Activated T-cell treated with anti-CD3 and anti-CD28 coated beads, Interleukin-2, amount 50 U/mL, for 4 hours (primary cell): ENCODE measurements around the gene NOPCHAP1. TPM values are rescaled to one million over a fixed set of nuclear protein-coding genes. Genes with fewer than 3 reads are reported as not detected.

Source experiments
- ATAC-seq, 2 donors: fragments of 200-7000 bp; cut with Tn5 transposase; one replicate each; pipeline ENCODE4 v1.10.0; 2021
- DNase-seq: peaks from one replicate; pipeline ENCODE4 v3.0.0-alpha.2; 2020
- H3K27me3 Mint-ChIP-seq: one replicate; pipeline ENCODE4 v1.8.0; 2021; ENCODE audit warnings: low read depth, mixed read lengths
- H3K36me3 Mint-ChIP-seq: one replicate; pipeline ENCODE4 v1.8.0; 2022; ENCODE audit warnings: mixed read lengths; ENCODE audit not compliant: insufficient read depth
- H3K4me1 Mint-ChIP-seq: one replicate; pipeline ENCODE4 v1.8.0; 2021; ENCODE audit warnings: low read depth, mixed read lengths
- H3K4me3 Mint-ChIP-seq: one replicate; pipeline ENCODE4 v1.8.0; 2021; ENCODE audit warnings: mild to moderate bottlenecking, moderate library complexity, mixed read lengths
- H3K9me3 Mint-ChIP-seq: one replicate; pipeline ENCODE4 v1.8.0; 2021; ENCODE audit warnings: mixed read lengths
- total RNA-seq, 3 donors: library from RNA; stranded (reverse); gene quantifications; one replicate each; pipeline ENCODE4 v1.2.1, GENCODE V29; 2021

NOPCHAP1 gene
- total RNA-seq, 3 donors from 2014 or later = 36.8 to 39.0 (median 38.8) TPM

DNA sequence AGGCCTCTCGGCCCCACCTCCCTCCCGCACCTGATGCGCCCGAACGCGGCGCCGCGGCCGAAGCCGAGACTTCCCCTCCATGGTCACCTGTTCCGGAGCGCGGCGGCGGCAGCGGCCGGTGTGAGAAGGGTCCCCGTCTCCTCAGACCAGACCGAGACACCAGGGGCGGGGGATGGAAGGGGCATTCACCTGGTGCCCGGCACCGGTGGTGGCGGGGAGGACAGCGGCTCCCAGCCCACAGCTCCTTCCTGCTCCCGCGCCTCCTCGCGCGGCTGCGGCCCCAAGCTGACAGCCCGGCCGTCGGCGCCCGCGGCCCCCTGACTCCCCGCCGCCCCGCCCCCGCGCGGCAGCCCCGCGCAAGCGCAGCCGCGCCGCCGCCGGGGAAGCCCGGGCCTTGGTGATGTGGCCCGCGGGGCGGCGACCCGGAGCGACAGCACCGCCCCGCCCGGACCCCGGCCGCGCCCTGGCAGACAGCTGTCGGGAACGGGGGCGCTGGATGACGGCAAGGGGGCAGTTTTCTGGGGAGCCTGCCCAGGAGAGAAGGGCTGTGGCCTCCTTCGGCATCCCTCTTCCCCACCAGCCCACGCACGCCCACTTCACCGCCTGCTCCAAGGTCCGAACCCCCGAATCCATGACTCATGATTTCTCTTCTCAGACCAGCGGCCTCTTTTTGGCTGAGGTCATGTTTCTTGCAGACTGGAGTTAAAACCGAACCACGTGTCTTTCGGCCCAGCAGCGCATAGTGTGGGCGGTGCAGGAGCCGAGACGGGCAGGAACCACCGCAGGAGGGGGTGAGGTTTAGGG lies 27.9 kb upstream of the NOPCHAP1 start, which contains the start of gene SLC41A2:
Gene SLC41A2, minus strand, starts transcription at position 290 of the 804 bp plus-strand sequence. CDS start 29,763 bp downstream, outside the sequence.
- peak; percentile 80 for DNase-seq
- Mint-ChIP-seq H3K4me1 (peaks cover 20% of the 10 kb centered on the region), H3K27me3 (peaks cover 6% of the 10 kb centered on the region), H3K36me3 (no peaks in the 10 kb centered on the region), H3K4me3 (peak within 1 kb of the TSS; percentile 89), H3K9me3 (no peaks in the 10 kb centered on the region)
- peak; percentile 85 to 91 for ATAC-seq

- peaks cover 11% of the 10 kb centered on the region for H3K27me3 Mint-ChIP-seq
- H3K4me3 Mint-ChIP-seq = peak overlapping the region; percentile 89
- no peaks in the 10 kb centered on the region for H3K9me3 Mint-ChIP-seq
- H3K4me1 Mint-ChIP-seq = peaks cover 20% of the 10 kb centered on the region
- no peaks in the 10 kb centered on the region for H3K36me3 Mint-ChIP-seq
- DNase-seq (no peak), ATAC-seq (no peak)
Measured at GRCh38 chr12:104958805-104959334, 27.2 kb upstream of the NOPCHAP1 start.

DNA sequence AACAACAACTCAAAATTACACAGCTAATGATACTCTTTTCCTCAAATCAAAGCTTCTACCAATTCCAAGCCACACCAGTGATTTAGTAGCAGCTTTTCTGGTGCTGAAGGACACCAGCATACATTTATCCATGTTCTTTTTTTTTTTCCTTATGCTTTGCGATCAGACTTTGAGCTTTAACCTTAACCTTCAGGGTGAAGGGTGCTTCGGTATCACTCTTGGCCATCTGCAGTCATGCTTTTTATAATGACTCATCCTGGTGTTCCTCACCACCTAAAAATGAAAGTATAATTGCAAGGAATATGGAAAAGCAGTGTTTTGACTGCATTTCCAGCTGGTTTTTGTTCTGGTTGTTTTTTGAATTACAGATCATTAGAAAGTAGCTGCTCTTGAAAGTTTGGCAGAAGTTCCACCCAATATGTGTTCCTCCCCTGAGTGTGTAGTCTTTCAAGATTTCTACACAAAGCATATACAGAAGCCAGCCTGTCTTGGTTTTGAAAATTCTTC lies 26.7 kb upstream of the NOPCHAP1 start:
- H3K36me3 Mint-ChIP-seq = no peaks in the 10 kb centered on the region
- no peaks in the 10 kb centered on the region for H3K9me3 Mint-ChIP-seq
- peaks cover 11% of the 10 kb centered on the region for H3K27me3 Mint-ChIP-seq
- peaks cover 20% of the 10 kb centered on the region for H3K4me1 Mint-ChIP-seq
- DNase-seq (no peak), ATAC-seq (no peak)
- H3K4me3 Mint-ChIP-seq = peak overlapping the region; percentile 89

DNA sequence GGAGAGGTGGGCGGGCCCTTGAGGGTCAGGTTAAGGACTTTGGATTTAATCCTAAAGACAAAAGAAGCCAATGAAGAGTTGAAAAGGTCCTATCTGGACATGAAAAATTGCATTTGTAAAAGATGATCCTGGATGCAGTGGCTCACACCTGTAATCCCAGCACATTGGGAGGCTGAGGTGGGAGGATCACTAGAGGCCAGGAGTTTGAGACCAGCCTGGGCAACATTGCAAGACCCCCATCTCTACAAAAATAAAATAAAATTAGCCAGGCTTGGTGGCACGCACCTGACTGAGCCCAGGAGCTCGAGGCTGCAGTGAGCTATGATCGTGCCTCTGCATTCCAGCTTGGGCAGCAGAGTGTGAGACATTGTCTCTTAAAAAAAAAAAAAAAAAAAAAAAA lies 25.7 kb upstream of the NOPCHAP1 start:
- H3K4me1 Mint-ChIP-seq = peaks cover 20% of the 10 kb centered on the region
- H3K4me3 Mint-ChIP-seq = no peak overlapping the region
- ATAC-seq = no peak
- H3K27me3 Mint-ChIP-seq = peaks cover 15% of the 10 kb centered on the region
- no peak for DNase-seq
- no peaks in the 10 kb centered on the region for H3K36me3 Mint-ChIP-seq
- no peaks in the 10 kb centered on the region for H3K9me3 Mint-ChIP-seq

- Mint-ChIP-seq H3K4me3 (no peak overlapping the region), H3K9me3 (no peaks in the 10 kb centered on the region), H3K27me3 (peaks cover 15% of the 10 kb centered on the region), H3K4me1 (peaks cover 9% of the 10 kb centered on the region), H3K36me3 (no peaks in the 10 kb centered on the region)
- ATAC-seq = no peak
- no peak for DNase-seq
Measured at GRCh38 chr12:104963757-104964156, 22.4 kb upstream of the NOPCHAP1 start.

GRCh38 chr12:104964167-104964855 lies 21.8 kb upstream of the NOPCHAP1 start:
- Mint-ChIP-seq H3K4me1 (peaks cover 4% of the 10 kb centered on the region), H3K27me3 (peaks cover 15% of the 10 kb centered on the region), H3K9me3 (no peaks in the 10 kb centered on the region), H3K4me3 (no peak overlapping the region), H3K36me3 (no peaks in the 10 kb centered on the region)
- DNase-seq = no peak
- ATAC-seq = no peak

DNA sequence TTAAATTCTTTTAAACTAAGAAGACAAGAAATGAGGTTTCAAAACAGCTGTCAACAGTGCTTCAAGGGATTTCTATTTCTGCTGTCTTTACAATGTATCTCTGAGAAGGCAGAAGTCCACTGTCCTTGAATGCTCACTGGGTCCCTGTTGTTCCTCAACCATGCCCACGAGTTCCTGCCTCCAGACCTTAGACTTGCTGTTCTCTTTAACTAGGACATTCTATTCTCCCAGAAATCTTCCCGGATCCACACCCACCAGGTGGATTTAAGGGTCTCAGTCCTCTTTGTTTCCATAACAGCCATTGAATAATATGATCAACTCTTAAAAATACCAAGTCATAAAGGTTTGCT lies 21.3 kb upstream of the NOPCHAP1 start:
- ATAC-seq (no peak), DNase-seq (no peak)
- Mint-ChIP-seq H3K27me3 (peaks cover 15% of the 10 kb centered on the region), H3K36me3 (no peaks in the 10 kb centered on the region), H3K9me3 (no peaks in the 10 kb centered on the region), H3K4me1 (no peaks in the 10 kb centered on the region), H3K4me3 (no peak overlapping the region)

GRCh38 chr12:104966677-104967076 lies 19.4 kb upstream of the NOPCHAP1 start:
- no peaks in the 10 kb centered on the region for H3K4me1 Mint-ChIP-seq
- no peak overlapping the region for H3K4me3 Mint-ChIP-seq
- peaks cover 13% of the 10 kb centered on the region for H3K27me3 Mint-ChIP-seq
- ATAC-seq (no peak), DNase-seq (no peak)
- H3K36me3 Mint-ChIP-seq = no peaks in the 10 kb centered on the region
- no peaks in the 10 kb centered on the region for H3K9me3 Mint-ChIP-seq

GRCh38 chr12:104969343-104969742 lies 16.8 kb upstream of the NOPCHAP1 start:
- Mint-ChIP-seq H3K9me3 (no peaks in the 10 kb centered on the region), H3K36me3 (no peaks in the 10 kb centered on the region), H3K27me3 (peaks cover 5% of the 10 kb centered on the region), H3K4me3 (no peak overlapping the region), H3K4me1 (no peaks in the 10 kb centered on the region)
- no peak for DNase-seq
- no peak for ATAC-seq

DNA sequence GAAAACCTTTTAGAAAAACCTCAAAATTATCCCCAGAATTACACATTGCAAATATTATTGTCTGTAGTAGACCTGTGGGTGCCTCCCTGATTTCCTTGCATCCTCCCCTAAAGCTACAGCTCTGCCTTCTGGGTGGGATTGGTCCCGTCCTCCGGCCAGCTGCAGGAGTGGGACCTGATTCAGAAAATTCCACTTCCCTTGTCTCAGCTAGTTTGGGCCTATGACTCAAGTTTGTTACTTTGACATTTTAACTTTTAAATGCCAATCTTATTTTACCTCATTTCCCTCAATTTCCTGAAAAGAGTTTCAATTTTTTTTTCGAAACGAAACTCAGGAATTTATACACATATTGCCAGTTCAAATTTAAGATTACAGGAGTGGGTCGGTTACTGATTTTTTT lies 14.8 kb upstream of the NOPCHAP1 start:
- Mint-ChIP-seq H3K36me3 (no peaks in the 10 kb centered on the region), H3K9me3 (no peaks in the 10 kb centered on the region), H3K27me3 (no peaks in the 10 kb centered on the region), H3K4me3 (no peak overlapping the region), H3K4me1 (no peaks in the 10 kb centered on the region)
- DNase-seq = no peak
- no peak for ATAC-seq

- DNase-seq (no peak), ATAC-seq (no peak)
- Mint-ChIP-seq H3K4me1 (no peaks in the 10 kb centered on the region), H3K27me3 (no peaks in the 10 kb centered on the region), H3K4me3 (no peak overlapping the region), H3K9me3 (no peaks in the 10 kb centered on the region), H3K36me3 (no peaks in the 10 kb centered on the region)
Measured at GRCh38 chr12:104973250-104973649, 12.9 kb upstream of the NOPCHAP1 start.

DNA sequence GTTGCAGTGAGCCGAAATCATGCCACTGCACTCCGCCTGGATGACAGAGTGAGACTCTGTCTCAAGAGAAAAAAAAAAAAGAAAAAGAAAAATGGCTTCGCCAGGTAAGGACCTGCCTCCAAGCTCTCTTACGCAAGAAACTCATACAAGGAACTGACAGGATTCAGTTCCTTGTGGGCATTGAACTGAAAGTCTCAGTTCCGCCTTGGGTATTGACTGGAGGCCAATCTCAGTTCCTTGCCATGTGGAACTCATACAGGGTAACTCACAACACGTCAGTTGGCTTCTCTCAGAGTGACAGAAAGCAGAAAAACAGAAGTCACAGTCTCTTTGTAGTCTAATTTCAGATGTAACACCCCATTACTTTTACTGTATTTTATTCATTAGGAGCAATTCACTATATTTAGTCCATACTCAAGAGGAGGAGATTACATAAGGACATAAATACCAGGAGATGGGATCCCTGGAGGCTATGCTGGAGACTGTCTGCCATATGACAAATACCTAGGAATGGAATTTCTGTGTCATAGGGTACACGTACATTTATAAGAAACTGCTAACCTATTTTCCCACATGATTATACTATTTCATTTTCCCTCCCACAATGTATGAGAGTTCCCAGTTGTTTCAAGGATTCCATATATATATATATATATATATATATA lies 11.4 kb upstream of the NOPCHAP1 start:
- no peak for ATAC-seq
- no peaks in the 10 kb centered on the region for H3K36me3 Mint-ChIP-seq
- DNase-seq = no peak

DNA sequence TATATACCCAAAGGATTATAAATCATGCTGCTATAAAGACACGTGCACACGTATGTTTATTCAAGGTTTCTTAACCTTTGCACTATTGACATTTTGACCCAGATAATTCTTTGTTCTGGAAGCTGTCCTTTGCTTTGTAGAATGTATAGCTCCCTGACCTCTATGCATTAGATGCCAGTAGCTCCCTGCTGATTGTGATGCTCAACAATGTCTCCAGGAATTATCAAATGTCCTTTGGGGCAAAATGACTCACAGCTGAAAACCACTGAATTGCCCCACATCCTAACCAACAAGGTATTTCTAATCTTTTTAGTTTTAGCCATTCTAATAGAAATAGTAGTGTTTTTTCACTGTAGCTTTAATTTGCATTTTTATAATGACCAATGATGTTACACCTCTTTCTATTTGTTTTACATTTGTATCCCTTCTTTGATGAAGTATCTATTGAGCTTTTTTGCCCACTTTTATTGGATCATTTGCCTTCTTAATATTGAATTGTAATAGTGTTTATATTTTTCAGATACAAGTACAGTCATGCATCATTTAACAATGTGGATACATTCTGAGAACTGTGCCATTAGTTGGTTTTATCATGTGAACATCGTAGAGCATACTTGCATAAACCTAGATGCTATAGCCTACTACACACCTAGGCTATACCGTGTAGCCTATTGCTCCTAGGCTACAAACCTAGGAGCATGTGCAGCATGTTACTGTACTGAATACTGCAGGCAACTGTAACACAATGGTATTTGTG lies 10.4 kb upstream of the NOPCHAP1 start:
- H3K4me3 Mint-ChIP-seq = no peak overlapping the region
- no peaks in the 10 kb centered on the region for H3K4me1 Mint-ChIP-seq
- no peaks in the 10 kb centered on the region for H3K9me3 Mint-ChIP-seq
- no peaks in the 10 kb centered on the region for H3K36me3 Mint-ChIP-seq
- H3K27me3 Mint-ChIP-seq = no peaks in the 10 kb centered on the region
- DNase-seq (no peak), ATAC-seq (no peak)

More for the DNA sequence above, 11.4 kb upstream of the NOPCHAP1 start:
- Mint-ChIP-seq H3K9me3 (no peaks in the 10 kb centered on the region), H3K27me3 (no peaks in the 10 kb centered on the region), H3K4me3 (no peak overlapping the region), H3K4me1 (no peaks in the 10 kb centered on the region)

DNA sequence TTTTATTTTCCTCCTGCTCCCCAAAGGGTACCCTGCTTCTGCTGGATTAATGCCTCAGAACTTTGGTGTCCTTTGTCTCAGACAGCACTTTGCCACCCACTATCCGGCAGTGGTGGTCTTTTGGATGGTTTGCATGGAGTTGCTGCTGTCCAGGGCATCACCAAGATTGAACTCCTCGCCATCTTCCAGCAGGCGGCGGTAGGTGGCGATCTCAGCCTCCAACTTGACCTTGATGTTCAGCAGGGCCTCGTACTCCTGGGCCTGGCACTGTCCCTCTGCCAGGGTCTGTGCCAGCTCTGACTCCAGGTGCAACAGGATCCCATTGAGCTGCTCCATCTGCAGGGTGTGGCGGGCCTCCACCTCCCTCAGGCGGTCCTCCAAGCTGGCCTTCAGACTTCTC lies 9.4 kb upstream of the NOPCHAP1 start:
- ATAC-seq (no peak), DNase-seq (no peak)
- Mint-ChIP-seq H3K36me3 (no peaks in the 10 kb centered on the region), H3K4me1 (no peaks in the 10 kb centered on the region), H3K27me3 (no peaks in the 10 kb centered on the region), H3K9me3 (no peaks in the 10 kb centered on the region), H3K4me3 (no peak overlapping the region)
